NCI-H1436 treated with DMSO at 0.1 percent for 48 hours (cell line): ENCODE measurements around the gene MYBBP1A.

Experiments
- DNase-seq: peaks from one replicate; lab custom pipeline; 2025; lab: John Stamatoyannopoulos, UW

The MYBBP1A gene

DNA sequence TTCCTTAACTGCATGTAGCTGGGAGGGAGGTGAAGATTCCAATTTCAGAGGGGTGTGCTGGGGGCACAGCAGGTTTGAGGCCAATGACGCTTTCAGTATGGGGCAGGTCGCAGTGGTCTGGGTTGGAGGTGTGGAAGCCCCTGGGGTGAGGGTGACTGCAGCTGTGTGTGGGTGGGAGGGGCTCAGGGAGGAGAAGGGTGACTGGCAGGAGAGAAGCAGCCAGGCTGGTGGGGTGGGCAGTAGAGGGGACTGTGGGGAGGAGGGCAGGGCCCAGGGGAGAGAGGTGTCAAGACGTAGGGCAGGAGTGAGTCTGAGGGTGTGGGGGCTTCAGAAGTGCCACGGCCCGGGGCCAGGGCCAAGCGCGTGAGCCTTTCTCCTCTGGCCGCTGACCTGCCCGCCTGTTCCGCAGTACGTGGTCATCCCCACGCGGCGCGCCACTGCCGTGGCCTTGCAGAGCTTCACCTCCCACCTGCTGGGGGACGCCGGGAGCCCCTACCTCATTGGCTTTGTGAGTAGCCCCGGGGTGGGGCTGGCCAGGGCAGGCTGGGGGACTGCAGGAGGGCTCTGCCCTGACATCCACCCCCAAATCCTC is 19.4 kb downstream of the MYBBP1A start:
- DNase-seq: no peak

DNA sequence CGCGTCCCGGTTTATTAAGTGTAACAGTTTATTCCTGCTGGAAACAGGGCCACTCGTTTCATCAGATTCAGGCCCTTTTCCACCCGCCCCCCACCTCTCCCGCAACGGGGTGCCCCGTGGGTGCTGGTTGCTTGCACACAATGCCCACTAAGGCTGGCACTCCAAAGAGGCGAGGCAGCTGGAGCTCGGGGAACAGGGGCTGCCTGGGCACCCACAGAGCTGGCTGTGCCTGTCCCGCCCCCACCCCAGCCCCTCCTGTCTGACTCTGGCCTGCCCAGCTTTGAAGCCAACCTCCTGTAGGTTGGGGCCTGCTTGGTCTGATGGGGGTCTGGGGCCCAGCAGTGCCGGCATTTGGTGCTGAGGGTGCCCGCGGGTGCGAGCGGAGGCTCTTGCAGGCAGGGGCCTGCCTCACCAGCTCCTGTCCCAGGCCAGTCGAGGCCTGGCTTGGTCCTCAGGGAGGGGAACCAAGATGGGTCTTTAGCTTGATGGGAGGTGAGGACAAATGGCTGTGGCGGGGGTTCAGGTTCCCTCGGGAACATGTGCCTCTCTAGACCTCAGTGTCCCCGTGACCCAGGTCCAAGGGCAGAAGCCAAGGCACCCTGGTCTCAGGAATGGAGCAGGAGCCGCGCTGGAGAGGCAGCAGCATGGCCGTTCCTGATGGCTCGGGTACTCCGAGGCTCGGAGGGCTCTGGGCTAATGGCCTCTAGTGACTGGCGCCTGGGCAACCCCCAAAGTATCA is 20.1 kb downstream of the MYBBP1A start:
- no peak for DNase-seq

GRCh38 chr17:4534515-4534914 is 20.7 kb downstream of the MYBBP1A start:
- DNase-seq: no peak

GRCh38 chr17:4533523-4534504 is 21.4 kb downstream of the MYBBP1A start:
- no peak for DNase-seq

DNA sequence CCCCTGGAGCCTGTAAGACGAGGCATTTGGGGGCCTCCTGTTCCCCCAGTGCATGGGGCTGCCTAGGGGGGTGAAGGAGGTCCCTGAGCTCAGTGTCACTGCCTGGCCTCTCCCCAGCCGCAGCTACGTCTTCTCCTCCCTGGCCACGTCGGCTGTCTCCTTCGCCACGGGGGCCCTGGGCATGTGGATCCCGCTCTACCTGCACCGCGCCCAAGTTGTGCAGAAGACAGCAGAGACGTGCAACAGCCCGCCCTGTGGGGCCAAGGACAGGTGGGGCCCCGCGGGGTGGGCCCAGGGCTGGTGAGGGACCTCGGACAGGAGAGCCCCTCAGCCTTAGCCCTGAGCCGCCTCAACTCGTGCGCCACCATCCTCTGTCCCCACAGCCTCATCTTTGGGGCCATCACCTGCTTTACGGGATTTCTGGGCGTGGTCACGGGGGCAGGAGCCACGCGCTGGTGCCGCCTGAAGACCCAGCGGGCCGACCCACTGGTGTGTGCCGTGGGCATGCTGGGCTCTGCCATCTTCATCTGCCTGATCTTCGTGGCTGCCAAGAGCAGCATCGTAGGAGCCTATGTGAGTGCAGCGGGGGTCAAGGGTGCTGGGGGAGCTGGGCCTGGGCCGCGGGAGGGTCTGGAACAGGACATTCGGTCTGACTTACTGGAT is 22.2 kb downstream of the MYBBP1A start:
- DNase-seq: no peak

DNA sequence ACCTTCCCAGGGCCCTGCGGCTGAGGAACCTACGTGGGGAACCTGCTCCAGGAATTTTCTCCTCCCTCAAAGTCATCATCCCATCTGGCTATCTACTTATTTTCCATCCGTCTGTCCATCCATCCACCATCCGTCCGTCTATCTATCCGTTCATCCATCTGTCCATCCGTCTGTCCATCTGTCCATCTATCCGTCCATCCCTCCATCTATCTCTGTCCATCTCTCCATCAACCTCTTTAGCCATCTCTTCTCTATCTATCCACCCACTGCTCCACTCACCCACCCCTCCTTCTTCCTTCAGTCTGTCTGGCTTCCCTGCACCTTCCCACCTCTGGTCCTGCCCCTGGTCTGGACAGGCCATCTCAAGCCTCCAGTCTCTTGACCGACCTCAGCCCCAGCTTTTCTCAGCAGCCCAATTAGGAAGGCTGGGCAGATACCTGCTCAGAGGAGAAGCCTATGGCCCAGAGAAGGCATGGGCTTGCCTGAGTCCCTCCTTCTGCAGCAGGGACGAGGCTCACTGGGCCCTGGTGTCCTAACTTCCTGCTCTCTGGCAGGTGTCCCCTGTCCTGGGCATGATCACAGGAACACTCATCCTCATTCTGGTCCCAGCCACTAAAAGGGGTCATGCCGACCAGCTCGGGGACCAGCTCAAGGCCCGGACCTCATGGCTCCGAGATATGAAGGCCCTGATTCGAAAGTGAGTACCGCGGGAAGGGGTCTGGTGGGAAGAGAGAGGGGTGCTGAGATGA is 23.0 kb downstream of the MYBBP1A start:
- DNase-seq: no peak

DNA sequence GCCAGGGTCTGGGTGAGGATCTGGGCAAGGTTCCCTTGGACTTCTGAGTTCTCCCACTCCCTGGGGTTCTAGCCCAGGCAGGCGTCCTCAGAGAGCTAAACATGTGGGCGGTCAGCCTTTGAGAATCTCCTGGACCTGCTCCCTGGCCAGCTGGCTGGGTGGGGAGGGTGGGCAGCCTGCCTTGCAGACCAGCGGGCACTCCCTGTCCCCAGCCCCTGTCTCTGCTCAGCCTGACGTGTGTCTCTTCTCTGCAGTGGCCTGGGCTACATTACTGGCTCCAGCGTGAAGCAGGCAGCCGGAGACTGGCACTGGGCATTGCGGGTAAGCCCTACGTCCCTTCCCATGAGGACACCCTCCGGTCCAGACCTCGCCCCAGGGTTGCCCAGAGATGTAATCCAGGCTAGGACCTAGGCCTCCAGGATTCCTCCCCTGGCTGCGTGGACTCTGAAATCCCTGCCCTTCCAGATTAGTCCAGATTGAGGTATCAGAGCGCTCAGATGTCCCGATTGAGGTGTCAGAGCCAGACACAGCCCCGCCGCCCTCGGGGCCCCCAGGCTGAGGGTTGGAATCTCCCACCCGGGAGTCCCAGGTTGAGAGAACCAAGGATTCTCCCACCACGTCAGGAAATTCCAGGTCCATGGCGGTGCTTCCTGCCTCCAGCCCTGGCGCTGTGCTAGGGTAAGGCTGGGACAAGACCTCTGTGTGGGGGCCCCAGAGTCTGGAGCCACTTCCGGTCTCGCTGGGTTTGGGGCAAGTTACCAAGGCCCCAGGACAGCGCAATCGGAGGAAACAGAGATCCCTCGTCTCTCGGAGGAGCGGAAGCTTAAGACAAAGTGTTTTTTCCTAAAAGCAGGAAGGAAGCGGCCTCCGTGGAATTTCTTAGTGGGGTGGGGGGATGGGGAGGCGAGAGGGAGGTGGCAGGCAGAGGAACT is 24.1 kb downstream of the MYBBP1A start:
- DNase-seq: no peak

GRCh38 chr17:4529533-4530152 is 25.5 kb downstream of the MYBBP1A start:
- DNase-seq: no peak

DNA sequence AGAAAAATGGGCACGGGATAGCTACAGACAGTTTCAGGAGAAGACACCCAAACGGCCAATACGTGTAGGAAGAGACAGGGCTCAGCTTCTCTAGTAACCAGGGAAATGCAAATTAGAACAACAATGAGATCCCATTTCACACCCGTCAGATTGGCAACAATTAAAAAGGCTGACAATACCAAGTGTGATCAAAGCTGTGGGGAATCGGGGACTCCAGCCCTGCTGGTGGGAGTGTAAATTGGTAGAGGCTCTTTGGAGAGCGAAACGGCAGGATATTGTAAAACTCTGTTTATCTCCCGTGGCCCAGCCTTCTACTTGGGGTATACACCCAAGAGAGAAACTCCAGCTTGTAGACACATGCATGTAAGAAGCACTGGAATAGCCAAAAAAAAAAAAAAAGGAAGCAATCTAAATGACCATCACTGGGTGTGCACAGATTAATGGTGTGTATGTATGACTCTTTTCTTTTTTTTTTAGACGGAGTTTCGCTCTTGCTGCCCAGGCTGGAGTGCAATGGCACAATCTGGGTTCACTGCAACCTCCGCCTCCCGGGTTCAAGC is 27.5 kb downstream of the MYBBP1A start:
- DNase-seq: no peak

GRCh38 chr17:4527134-4527533 is 28.1 kb downstream of the MYBBP1A start:
- no peak for DNase-seq

- DNase-seq: no peak
These were observed 29.3 kb downstream of the MYBBP1A start for GRCh38 chr17:4525691-4526397.

DNA sequence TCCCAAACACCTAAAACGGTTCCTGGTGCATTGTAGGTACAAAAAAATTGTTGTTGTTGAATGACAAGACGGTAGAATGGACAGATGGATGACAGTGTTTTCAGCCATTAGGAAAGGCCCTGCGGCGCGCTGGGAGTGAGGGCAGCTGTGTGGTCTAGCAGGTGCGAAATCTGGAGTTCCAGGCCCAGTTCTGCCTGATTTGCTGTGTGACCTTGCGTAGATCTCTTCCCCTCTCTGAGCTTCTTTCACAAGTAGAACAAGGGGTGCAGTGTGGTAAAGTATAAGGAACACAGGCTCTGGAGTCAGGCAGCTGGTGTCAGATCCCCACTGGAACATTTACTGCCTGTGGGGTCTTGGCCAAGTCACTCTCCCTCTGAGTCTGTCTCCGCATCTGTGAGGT is 31.2 kb downstream of the MYBBP1A start:
- no peak for DNase-seq

DNA sequence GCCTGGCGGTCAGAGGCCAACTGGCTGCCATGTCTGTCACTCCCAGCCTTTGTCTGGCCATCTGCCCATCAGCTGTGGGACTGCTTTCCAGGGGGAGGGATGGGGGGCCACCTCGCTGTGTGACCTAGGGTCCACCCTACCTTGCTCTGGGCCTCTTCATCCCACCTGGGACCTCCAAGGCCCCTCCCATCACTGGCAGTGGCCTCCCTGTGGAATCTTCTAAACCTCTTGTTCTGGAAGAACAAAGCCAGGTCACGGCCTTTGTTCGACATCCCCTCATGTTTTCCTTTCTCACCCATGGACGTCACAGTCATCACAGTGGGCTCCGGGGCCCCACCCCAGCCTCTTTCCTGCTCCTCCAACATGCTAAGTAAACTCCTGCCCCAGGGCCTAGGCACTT is 32.5 kb downstream of the MYBBP1A start:
- DNase-seq: no peak

GRCh38 chr17:4520894-4521600 is 34.1 kb downstream of the MYBBP1A start:
- no peak for DNase-seq

- no peak for DNase-seq
These were observed 34.9 kb downstream of the MYBBP1A start for GRCh38 chr17:4520060-4520893.

- DNase-seq: no peak
These were observed 35.8 kb downstream of the MYBBP1A start for GRCh38 chr17:4519361-4519788.

DNA sequence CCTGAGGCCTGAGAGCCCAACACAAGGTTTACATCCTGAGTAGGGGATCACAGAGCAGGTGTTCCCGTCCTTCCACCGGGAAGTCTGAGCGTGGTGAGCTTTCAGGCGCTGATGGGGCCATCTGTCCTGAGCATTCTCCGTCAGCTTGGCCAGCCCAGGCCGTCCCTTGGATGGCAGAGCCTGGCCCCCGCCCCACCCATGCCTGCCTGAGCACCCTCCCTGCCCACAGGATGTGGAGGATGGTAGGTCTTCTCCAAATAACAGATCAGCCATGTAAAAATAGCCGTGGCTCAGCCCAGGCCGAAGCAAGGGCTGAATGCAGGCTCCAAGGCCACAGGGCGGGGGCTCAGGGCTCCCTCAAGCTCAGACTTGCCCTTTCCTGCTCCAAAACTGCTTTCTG is 36.3 kb downstream of the MYBBP1A start:
- no peak for DNase-seq
